ENCODE results near the gene ADAMTS17.

DNA sequence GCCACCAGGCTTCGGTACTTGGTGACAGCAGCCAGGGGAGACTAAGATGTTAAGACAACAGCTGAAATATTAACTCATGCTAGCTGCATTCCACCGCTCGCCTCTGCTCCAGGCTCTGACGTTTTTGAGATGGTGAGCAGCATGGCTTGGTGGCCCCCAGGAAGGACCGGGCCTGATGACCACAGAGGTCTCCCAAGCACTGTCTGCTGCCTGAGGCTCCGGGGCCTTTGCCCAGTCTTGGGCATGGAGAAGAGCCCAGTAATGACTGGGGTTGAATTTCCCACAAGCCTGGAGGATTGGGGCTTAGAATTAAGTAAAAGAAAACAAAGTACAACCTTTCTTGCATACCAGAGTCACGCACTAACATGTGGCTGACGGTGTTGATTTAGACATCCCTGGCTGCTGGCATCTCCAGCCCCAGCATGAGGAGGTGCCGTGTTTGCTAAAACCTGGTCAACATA is 364.9 kb downstream of the ADAMTS17 start:
- TF ChIP-seq, protein P1, sequence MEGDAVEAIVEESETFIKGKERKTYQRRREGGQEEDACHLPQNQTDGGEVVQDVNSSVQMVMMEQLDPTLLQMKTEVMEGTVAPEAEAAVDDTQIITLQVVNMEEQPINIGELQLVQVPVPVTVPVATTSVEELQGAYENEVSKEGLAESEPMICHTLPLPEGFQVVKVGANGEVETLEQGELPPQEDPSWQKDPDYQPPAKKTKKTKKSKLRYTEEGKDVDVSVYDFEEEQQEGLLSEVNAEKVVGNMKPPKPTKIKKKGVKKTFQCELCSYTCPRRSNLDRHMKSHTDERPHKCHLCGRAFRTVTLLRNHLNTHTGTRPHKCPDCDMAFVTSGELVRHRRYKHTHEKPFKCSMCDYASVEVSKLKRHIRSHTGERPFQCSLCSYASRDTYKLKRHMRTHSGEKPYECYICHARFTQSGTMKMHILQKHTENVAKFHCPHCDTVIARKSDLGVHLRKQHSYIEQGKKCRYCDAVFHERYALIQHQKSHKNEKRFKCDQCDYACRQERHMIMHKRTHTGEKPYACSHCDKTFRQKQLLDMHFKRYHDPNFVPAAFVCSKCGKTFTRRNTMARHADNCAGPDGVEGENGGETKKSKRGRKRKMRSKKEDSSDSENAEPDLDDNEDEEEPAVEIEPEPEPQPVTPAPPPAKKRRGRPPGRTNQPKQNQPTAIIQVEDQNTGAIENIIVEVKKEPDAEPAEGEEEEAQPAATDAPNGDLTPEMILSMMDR (IDR thresholded peaks at IDR 0.05; ENCODE audit: borderline replicate concordance, extremely low read depth, low read length, poor library complexity, severe bottlenecking) = no peak
- no peak for TF ChIP-seq EZH2 (IDR thresholded peaks at IDR 0.05; ENCODE audit: borderline replicate concordance, low read depth, low read length, severe bottlenecking)
